GM19023 (cell line): ENCODE measurements around the gene NPHP4.

Source experiments
- ATAC-seq: cut with Tn5 transposase; IDR thresholded peaks from one replicate; pipeline ENCODE4 v1.9.1; 2021; ENCODE audit warnings: mild to moderate bottlenecking, moderate library complexity; ENCODE audit not compliant: unreplicated experiment

Gene NPHP4

DNA sequence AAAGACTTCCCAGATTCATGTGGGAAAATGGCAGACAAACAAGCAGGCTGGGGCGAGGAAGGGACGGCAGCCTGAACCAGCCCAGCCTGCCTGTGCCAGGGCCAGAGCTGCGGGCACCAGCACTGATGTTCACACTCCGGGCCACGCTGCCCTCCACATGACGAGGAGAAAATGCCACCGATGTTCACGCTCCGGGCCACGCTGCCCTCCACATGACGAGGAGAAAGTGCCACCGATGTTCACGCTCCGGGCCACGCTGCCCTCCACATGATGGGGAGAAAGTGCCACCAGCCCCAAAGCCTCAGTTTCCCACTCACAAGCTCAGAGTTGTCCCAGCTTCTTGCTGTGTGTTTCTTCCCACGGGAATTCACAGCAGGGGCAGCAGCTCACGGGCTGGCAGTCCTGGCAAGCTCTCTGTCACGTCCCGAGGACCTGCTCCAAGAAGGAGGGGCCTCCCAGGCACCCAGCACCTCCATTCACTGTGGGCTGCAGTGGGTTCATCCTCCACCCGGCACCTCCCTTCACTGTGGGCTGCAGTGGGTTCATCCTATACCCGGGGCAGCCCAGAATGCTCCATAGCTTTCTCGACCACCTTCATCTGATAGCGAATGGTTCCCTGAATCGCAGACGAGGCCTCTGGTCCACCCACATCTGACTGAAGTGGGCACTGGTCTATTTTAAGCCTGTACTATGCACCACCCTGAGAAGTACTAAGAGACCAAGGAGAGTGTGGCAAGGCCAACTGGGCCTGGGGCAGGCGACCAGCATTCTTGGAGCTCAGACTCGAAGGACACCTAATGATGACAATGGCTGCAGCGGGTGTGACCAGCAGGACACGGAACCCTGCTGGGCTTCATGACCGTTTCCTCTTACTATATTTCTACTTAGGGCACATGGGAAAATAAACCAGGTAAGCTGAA is 108.8 kb downstream of the NPHP4 start:
- ATAC-seq, result no peak

DNA sequence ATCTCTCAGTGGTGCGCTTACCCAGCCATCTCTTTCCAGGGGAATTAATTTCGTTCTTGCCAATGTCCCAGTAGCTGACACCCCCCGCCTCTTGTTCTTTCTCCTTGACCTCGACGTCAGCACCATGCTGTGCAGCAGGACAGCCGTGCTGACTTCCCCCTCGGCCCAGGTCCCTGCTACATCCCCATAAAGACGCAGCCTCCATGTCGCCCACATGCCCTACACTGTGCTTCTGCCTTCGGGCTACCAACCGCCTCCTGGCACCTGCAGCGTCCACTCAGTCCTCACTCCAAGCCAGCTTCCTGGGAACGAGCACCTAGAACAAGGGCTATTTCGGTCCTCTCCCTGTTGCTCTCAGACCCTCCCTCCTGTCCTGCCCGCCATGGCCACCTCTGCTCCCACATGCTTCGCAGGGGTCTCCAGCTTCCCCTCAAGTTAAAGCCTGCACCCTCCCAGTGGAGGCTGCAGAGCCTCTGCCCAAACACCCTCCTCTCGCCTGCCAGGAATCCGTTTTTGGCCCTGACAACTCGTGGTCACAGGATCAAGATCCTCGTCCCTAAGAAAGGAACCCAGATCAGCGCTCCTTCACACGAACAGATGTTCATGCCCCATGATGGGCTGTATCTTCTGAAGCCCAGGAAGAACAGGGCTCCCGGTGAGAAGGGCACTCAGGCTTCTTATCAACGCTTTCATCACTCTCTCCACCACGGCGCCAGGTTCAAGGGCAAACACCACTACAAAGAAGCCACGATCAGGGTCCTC is 109.7 kb downstream of the NPHP4 start:
- ATAC-seq, result no peak

DNA sequence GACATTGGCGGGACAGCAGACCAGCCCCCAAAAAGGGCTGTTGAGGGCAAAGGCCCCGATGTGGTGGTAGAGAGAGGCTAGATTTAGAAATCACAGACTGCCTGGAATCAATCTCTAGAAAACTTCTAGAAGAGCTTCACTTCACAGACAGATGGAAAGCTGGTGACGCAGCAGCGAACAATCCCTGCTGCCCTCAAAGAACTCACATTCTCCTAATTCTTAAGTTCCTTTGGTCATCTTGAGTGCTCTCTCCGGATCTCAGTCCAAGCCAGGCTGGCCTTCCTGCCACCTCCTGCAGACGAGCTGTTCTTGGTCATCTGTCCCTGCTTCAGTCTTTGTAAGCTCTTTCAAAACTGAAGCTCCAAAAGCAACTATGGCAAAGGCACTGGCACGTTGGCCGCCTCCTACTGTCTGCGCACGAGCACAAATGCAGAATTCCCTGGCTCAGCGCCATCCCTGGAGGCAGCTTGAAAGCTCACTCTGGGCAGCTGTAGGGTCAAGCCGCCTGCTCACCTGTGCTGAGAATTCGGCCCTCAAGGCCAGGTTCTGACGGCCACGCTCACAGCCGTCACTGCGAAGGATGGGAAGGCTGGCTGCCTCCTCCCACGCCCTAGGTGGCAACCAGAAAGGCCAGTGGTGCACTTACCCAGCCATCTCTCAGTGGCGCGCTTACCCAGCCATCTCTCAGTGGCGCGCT is 110.6 kb downstream of the NPHP4 start:
- no peak for ATAC-seq

DNA sequence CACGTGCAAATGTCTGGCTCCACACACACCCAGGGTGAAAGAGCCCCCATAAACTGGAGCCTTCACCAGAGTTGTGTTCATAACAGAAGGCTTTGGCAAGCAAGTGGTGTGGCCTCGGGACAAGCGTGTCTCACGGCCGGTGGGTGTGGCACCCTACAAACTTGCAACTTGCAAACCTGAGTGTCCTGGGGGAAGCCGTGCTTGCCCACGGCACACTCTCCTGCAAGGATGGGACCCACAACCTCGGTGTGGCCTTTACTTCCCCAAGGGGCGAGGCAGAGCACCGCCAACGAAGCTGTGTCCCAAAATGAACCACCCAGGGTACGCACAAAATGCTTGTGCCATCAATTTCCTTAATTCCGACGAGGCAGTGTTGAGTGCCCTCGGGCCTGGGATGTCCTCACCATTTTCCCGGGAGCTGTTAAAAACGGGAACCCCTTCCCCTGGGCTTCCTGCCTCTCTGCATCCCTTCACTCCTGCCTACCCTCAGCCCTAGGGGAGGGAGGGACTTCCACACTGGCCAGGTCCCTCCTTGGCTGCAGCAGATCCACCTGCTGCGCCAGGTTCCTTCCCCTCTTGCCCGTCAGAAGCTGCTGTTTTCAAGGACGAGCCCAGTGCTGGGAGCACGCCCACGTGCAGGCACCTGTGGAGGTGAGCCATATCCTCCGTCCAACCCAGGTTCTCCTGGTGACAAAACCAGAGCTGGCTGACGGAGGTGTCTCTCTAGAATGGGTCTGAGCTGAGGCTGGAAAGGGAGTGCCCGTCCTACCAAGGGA is 111.4 kb downstream of the NPHP4 start:
- ATAC-seq, result no peak

DNA sequence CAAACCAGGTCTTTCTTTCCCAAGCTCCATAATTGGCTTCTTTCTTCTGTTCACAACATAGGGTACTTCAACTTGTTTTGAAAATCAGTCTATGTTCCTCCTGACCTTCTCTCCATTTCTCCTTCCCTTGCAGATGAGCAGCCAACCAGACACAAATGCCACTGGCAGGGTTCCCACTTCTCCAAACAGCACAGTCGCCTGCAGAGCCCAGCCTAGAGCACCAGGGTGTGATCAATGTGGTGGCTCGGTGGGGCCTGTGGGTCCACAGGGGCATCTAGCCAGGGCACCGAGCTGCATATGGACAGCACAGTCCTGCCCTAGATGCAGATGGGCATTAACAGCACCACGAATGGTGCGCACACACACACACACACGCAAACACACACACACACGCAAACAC is 112.8 kb downstream of the NPHP4 start:
- no peak for ATAC-seq

DNA sequence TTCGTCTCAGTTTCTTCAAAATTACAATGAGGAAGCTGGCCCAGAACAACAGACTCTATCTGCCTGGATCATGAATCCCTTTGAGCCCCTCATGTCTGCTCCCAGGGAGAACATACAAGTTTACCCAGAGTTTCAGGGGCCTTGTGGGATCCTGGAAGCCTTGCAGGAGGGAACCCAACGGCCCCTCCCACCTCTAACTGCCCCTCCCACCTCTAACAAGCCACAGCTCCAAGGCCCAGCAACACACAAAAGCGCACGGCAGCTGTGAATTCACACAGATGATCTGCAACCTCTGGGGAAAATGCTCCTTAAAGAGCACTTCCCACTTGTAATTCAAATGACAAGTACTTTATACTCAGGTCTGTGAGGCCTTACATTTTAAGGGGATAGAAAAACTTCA is 113.3 kb downstream of the NPHP4 start:
- no peak for ATAC-seq

DNA sequence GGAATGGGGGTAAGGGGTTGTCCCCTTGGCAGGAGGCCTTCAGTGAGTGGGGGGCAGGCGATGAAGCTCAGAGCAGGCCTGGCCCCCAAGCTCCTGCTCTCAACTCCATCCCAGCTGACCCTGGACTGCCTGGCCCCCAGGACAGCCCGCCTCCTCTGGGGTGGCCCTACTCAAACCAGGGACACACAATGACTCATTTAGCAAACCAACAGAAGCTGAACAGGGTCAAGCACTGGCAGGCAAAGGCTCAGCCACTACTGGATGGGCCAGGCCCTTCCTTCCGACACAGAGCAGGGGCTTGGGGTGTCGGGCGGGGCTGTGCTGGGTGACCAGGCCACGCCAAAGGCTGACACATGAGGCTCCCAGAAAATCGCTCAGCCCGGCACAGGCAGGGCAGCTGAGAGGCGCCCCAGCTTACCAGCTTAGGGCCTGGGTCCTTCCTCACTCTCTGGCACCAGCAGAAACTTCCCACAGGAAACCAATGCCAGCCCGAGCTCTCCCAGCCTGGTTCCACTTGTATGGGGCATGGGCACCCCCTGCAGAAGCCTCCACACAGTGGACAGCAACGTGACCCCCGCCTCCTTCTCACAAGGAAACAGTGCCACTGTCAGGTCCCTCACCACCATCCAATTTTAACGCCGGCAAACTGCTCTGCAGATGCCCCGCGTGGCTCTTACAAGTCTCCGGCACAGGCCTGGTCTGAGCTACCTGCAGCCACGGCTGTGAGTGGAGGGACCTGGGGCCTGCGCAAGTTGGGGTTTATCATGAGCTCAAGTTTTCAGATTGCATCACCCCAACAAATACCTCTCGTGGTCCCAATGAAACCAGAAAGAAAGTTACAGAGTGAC is 114.3 kb downstream of the NPHP4 start:
- ATAC-seq, result no peak

DNA sequence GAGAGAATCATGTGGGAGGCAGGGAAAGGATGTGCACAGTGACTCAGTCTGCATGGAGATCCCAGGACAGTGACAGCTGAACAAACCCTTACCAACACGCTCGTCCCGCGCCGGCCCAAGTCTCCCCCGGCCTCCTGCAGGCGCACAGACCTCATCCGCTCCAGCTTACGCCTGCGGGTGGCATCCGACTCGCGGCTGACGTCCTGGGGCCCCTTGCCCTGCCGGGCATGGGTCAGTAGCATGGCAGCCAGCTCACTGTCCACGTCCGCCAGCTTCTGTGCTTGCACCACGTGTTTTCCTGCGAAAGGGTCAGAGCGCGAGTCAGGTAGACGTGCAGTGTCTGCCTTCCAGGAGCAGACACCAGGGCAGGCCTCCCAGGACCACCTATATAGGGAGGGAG is 115.2 kb downstream of the NPHP4 start:
- ATAC-seq, result no peak

DNA sequence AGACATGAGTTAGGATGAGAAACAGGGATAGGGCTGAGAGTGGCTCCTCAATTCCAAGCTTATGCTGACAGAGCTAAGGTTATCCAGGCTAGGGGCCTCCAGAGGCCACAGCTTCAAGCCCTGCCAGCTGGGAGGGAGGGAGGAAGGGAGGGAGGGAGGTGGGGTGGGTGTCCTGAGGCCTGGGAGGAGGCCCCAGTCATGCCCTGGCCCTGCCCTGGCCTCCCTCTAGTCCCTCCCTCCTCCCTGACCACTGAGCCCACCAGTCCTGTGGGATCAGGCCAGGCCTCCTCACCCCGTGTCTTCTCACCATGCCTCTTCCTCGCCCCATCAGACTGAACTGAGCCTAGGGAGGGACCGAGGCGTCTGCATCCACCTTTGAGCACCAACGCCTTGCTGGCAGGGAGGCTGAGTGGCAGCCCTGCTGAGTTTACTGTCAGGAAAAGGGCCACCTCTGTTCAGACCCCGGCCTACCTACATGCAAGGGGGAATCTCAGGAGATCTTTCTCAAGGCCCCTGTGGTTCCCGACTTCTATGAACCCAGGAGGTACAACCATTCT is 116.1 kb downstream of the NPHP4 start:
- ATAC-seq, result no peak

DNA sequence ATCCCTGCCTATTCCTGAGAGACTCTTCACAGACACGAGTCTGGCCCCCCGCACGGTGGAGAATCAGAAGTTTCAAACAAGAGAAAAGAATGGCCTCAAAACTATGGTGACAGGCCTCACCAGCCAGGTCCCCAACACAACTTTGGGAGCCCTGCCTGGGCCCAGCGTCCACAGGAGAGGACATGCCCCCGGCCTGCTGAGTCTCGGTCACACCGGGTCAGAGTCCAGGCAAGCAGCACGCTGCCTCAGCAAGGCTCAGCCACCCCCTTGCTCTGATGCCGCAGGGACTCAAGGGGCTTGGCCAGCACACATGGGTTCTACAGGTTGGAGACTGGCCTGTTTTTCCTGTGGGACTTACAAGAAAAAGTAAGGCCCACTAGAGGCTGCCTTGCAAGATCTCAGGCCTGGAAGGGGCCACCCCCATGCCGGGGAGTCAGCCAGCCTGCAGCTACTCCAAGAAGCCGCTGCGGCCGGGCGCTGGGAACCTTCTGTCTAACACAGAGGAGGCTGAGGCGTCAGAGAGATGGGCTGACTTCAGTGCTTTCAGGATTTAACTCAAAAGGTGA is 116.8 kb downstream of the NPHP4 start:
- no peak for ATAC-seq

DNA sequence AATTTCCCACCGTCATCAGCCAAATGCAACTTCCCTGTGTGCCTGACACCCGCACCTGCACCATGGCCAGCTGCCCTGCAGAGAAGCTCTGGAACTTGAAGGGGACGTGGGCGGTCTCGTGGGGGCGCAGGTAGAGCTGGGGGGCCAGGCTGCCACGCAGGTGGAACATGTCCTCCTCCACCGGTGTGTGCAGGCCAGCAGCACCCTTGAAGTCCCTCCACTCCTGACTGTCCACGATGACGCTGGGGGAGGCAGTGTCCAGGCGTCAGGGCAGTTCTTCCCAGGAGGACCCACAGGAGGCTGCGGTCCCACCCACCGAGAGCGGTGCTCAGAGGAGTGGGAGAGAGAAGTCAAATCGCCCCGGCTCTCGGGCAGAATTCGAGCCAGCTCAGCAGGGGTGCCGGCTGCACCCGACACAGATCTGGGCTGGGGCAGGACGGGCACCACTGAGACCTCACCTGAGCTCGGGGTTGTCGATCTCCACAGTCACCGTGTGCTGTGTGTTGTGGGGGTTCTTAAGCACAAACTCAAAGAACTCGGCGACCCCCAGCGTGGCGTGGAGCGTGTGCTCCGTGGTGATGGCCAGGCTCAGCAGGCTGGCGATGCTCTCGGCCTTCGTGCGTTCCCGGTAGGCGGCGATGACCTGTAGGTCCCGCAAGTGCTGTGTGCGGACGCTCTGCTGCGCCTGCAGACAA is 117.7 kb downstream of the NPHP4 start:
- no peak for ATAC-seq

DNA sequence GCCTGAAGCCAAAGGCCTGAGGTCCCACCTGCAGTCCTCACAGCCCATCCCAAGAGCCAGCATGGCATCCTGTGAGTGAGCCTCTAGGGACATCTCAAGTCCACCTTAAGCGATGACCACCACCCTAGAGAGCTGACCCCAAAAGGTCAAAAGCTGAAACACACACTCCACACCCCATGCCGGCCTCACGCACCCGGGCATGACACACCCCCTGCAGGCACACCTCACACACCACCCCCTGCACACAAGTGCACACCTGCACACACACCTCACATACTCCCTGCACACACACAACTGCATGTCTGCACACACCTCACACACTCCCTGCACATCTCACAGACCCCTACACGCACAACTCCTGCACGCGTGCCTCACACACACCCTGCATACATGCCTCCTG is 118.7 kb downstream of the NPHP4 start:
- ATAC-seq, result no peak

DNA sequence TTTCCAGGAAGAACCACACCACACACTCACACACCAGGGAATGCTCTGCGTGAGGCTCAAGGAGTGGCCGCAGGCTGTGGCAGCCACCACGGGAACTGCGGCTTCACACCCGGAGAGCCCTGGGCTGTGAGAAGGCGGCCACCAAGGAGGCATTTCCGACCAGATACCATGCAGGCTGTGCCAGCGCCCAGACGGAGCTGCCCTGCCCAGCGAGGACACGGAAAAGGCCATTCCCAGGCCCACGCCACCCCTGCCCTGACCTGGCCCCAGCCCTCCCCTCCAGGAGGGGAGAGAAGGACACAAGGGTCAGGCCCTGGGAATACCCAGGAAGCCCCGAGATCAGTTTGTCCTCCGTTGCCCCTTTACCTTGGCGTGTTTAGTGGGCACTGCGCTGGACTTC is 119.3 kb downstream of the NPHP4 start:
- ATAC-seq, result no peak

DNA sequence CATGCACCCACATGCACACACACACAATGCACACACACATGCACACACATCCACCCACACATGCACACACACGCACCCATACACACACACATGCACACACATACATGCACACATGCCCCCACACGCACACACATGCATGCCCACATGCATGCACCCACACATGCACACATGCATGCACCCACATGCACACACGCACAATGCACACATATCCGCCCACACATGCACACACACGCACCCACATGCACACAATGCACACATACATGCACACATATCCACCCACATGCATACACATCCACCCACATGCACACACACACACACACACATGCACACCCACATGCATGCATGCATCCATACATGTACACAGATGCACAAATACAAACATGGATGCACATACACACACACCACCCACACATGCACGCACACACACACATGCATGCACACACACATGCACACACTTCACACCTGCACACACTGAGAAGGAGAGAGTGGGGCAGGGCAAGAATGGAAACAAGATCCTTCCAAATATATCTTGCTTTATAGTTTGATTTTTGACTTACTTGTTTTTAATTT is 123.2 kb downstream of the NPHP4 start:
- ATAC-seq, result no peak

DNA sequence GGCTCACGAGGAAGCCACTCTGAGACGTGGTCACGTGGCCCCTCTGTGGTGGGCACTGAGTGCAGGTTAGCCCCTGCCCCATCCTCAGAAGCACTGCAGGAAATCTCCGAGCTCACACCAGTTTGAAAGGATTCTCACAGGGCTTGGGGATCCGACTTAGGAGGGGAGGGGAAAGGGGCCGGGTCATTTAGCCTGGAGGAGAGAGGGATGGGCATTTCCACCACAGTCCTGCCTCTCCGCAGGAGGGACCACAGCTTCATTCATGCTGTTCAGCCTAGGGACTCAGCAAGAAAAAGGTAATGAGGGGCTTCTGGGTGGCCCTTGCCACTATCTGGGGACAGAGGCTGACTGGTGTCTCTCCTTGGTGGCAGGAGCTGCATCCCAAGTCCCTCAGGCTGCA is 126.5 kb downstream of the NPHP4 start:
- no peak for ATAC-seq

DNA sequence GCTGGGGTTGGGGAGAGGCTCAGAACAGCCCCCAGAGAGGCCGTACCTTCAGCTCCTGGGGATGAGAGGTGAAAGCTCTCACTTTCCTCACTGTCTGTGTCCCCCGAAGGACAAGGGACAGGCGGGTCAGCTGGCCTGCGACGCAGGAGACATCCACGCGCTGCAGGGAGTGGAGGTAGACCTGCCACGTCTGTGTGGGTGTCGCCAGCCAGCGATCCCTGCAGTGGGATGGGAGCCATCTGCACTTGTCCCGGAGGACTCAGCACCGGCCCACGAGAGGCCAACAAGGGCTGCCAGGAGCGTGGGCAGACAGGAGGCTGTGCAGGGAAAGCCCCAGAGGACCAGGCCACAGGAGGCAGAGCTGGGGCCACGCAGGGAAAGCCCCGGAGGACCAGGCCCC is 127.2 kb downstream of the NPHP4 start:
- no peak for ATAC-seq

DNA sequence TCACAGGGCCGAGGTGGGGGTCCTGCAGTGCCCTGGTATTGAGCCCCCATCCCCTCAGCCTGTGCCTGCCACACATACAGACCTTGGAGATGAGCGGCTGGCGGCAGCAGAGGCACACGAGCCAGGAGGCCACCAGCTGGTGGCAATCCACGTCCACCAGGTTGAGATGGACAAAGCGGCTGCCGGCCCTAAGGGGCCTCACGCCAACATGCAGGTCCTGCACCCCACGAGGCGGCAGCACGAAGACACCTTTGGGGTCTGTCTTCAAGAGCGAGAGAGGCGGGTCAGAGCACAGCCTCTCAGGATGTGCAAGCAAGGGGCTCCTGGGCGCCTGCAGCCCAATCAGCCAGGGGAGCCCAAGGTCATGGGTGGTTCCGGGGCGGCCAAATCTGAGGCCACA is 128.0 kb downstream of the NPHP4 start:
- no peak for ATAC-seq

DNA sequence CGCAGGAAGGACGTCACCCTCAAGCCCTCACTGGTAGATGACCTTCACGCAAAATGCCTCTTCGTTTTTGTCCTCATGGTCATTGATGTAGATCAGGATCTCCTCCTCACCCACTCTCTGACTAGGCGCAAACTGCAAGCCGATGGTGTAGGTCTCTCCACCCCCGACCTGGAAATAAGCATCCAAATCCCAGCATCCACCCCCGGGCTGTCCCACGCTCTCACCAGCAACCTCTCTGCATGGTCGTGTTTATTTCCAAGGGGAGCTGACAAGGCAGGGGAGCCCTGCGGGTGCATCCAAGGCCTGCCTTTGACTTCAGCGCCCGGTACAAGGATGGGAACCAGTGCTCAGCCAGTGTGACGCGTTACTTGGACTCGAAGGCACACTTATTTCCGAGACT is 129.0 kb downstream of the NPHP4 start:
- ATAC-seq, result no peak
